ENCODE data around the gene HMGN4. TPM values are rescaled to one million over a fixed set of nuclear protein-coding genes. Genes with fewer than 3 reads are reported as not detected.

The HMGN4 gene
- total and polyA plus RNA-seq, 9 donors = 48.6 to 78.9 (median 58.4) TPM

DNA sequence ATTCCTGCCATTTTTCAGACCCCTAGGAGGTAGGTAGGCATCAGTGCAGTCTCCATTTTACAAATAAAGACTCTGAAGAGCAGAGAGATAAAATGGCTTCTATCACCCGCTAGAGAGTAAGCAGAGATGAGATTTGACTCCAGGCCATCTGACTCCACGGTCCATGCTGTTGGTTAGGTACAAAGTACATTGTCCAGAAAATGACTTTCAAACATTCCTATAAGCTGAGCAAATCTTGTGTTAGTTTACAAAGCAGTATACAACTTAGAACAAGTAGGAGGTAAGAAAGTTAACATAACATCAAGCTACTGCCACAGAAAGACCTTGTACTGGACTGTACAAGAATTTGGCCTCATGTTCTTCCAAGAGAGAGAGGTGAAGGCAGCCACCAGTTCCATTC is 23.2 kb upstream of the HMGN4 start:
- Histone ChIP-seq H3K9me3 (no peaks in the 10 kb centered on the region), H3K4me1 (ENCODE audit: insufficient read depth) (no peaks in the 10 kb centered on the region), H3K27me3 (no peaks in the 10 kb centered on the region), H3K36me3 (no peaks in the 10 kb centered on the region), H3K4me3 (no peak overlapping the region), H3K27ac (no peak overlapping the region)
- 75 to 85% (median 78%) methylated on average over 2 of the region's 2 CpGs for WGBS, 3 donors
- intact Hi-C loops (cut with DNase I) = no loop called here
- no peak for TF ChIP-seq EP300 (IDR thresholded peaks at IDR 0.05)
- TF ChIP-seq POLR2A (IDR thresholded peaks at IDR 0.05) = no peak
- TF ChIP-seq CTCF (IDR thresholded peaks at IDR 0.05) = no peak
- no peak for DNase-seq

GRCh38 chr6:26516481-26517427 is 21.4 kb upstream of the HMGN4 start:
- no peak for DNase-seq
- intact Hi-C loops (cut with DNase I) = no loop called here
- 69 to 79% (median 74%) methylated on average over 9 of the region's 9 CpGs for WGBS, 3 donors
- H3K9me3 ChIP-seq = no peaks in the 10 kb centered on the region
- H3K27ac ChIP-seq = no peak overlapping the region
- H3K4me1 ChIP-seq (ENCODE audit: insufficient read depth) = peaks cover 3% of the 10 kb centered on the region
- no peaks in the 10 kb centered on the region for H3K36me3 ChIP-seq
- no peak for TF ChIP-seq POLR2A (IDR thresholded peaks at IDR 0.05)
- TF ChIP-seq CTCF (IDR thresholded peaks at IDR 0.05) = no peak
- no peak for TF ChIP-seq EP300 (IDR thresholded peaks at IDR 0.05)
- H3K4me3 ChIP-seq = no peak overlapping the region
- no peaks in the 10 kb centered on the region for H3K27me3 ChIP-seq

GRCh38 chr6:26519359-26519758 is 18.8 kb upstream of the HMGN4 start:
- Histone ChIP-seq H3K4me1 (ENCODE audit: insufficient read depth) (peaks cover 3% of the 10 kb centered on the region), H3K27me3 (no peaks in the 10 kb centered on the region), H3K4me3 (no peak overlapping the region), H3K36me3 (no peaks in the 10 kb centered on the region), H3K9me3 (no peaks in the 10 kb centered on the region), H3K27ac (no peak overlapping the region)
- no peak for DNase-seq
- TF ChIP-seq EP300 (IDR thresholded peaks at IDR 0.05) (no peak), CTCF (IDR thresholded peaks at IDR 0.05) (no peak), POLR2A (IDR thresholded peaks at IDR 0.05) (no peak)
- 91 to 100% (median 95%) methylated on average over 2 of the region's 2 CpGs for WGBS, 3 donors
- intact Hi-C loops (cut with DNase I) = no loop called here

DNA sequence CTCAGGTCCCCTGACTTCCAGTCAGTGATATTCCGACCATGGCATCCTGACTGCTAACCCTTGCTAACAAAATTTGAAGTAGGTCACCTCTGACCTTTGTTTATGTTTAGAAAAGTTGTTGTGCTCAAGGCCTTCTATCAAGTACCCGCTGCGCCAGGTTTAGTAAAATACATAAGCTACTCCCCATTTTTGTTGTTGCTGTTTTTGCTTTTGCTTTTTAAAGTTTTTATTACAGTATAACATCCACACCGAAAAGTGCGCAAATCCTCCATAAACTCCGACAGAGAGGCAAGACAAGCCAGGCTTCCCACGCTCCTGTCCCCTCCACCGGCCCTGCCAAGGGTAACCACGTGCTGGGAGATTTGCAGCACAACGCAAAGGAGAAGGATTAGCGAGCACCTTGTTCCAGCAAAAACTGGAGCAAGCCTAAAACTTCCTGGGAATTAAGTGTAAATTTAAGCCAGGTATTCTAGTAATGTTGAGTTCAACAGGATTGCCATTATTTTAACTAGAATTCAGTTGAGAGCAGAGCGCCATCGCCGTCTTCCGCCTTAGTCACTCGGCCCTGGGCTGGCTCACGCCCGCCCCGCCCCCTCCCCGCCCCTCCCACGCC is 17.8 kb upstream of the HMGN4 start:
- Histone ChIP-seq H3K4me3 (peak overlapping the region; percentile 61), H3K36me3 (no peaks in the 10 kb centered on the region), H3K27me3 (no peaks in the 10 kb centered on the region), H3K9me3 (no peaks in the 10 kb centered on the region), H3K27ac (peak overlapping the region in 1 of 2 donors; percentile 97), H3K4me1 (ENCODE audit: insufficient read depth) (peaks cover 3% of the 10 kb centered on the region)
- peak in 2 of 5 donors; percentile 71 to 72 for DNase-seq
- 9 to 14% (median 10%) methylated on average over 21 of the region's 21 CpGs for WGBS, 3 donors
- intact Hi-C loops (cut with DNase I) = no loop called here
- TF ChIP-seq EP300 (IDR thresholded peaks at IDR 0.05) = peak; percentile 26
- TF ChIP-seq CTCF (IDR thresholded peaks at IDR 0.05) = no peak

Data from ovary (tissue), 9 donors.